HEK293 (cell line): Measurements from ENCODE around the gene ARHGAP32.

Experiments used
- CTCF ChIA-PET: fragments of 350-600 bp; formaldehyde crosslinking; extraction: SDS; loops from one replicate; lab custom pipeline; 2021; ENCODE audit warnings: antibody characterized with exemption; lab: Yijun Ruan, JAX
- POLR2A ChIA-PET: fragments of 300-600 bp; formaldehyde crosslinking; extraction: SDS; loops from one replicate; lab custom pipeline; 2020; ENCODE audit warnings: antibody characterized with exemption, inconsistent platforms; lab: Yijun Ruan, JAX
- H3K27ac ChIP-seq: fragments of 200-500 bp; sonication (Bioruptor generic); 2 replicates; pipeline ENCODE4 v1.5.1; 2014; ENCODE audit warnings: low read depth, low read length, control low read depth, inconsistent platforms; ENCODE audit errors: extremely low read depth
- H3K36me3 ChIP-seq, 2 experiments: fragments of 200-500 bp in 1 of 2; sonication (Bioruptor generic) in 1 of 2; 1 replicate in 1 of 2; 2 replicates in 1 of 2; pipeline ENCODE4 v1.5.1; 2014 to 2017; ENCODE audit warnings: inconsistent platforms in 2 of 2, low read length in 2 of 2; ENCODE audit not compliant: control insufficient read depth in 2 of 2, insufficient read depth in 1 of 2
- H3K4me1 ChIP-seq: fragments of 200-500 bp; sonication (Bioruptor generic); 2 replicates; pipeline ENCODE4 v1.5.1; 2014; ENCODE audit warnings: mild to moderate bottlenecking, low read length, inconsistent platforms; ENCODE audit not compliant: control insufficient read depth, insufficient read depth
- H3K4me3 ChIP-seq: 2 replicates; pipeline ENCODE4 v1.5.1; 2011; ENCODE audit warnings: low read depth, mild to moderate bottlenecking, control low read depth, low read length, moderate library complexity
- H3K9me3 ChIP-seq: fragments of 200-500 bp; sonication (Bioruptor generic); 2 replicates; pipeline ENCODE4 v1.5.1; 2014; ENCODE audit warnings: low read depth, low read length, inconsistent platforms; ENCODE audit not compliant: control insufficient read depth, insufficient read depth
- GFI1B ChIP-seq: fragments of 450-650 bp; formaldehyde crosslinking; IDR thresholded peaks from 2 replicates; pipeline ENCODE4 v1.5.1; 2016; ENCODE audit warnings: missing biosample characterization, missing genetic modification characterization
- HOXA7 ChIP-seq: sonication (generic); formaldehyde crosslinking; IDR thresholded peaks from 2 replicates; pipeline ENCODE4 v1.8.1; 2022; ENCODE audit warnings: missing genetic modification reagents, borderline replicate concordance
- KLF10 ChIP-seq: fragments of 450-650 bp; IDR thresholded peaks from 2 replicates; pipeline ENCODE4 v1.5.1; 2018; ENCODE audit warnings: missing biosample characterization, mild to moderate bottlenecking, missing genetic modification characterization
- PRDM4 ChIP-seq: fragments of 450-650 bp; formaldehyde crosslinking; IDR thresholded peaks from 2 replicates; pipeline ENCODE4 v1.5.1; 2017; ENCODE audit warnings: missing biosample characterization, missing genetic modification characterization
- REPIN1 ChIP-seq: fragments of 450-650 bp; formaldehyde crosslinking; IDR thresholded peaks from 2 replicates; pipeline ENCODE4 v1.5.1; 2017; ENCODE audit warnings: missing biosample characterization, missing genetic modification characterization, low read depth
- REST ChIP-seq: fragments of 450-650 bp; formaldehyde crosslinking; IDR thresholded peaks from 2 replicates; pipeline ENCODE4 v1.5.1; 2016; ENCODE audit warnings: missing biosample characterization, missing genetic modification characterization
- YY1 ChIP-seq: fragments of 450-650 bp; formaldehyde crosslinking; IDR thresholded peaks from 2 replicates; pipeline ENCODE4 v1.5.1; 2018; ENCODE audit warnings: missing biosample characterization, missing genetic modification characterization
- ZFP41 ChIP-seq: fragments of 450-650 bp; formaldehyde crosslinking; IDR thresholded peaks from 2 replicates; pipeline ENCODE4 v1.5.1; 2016; ENCODE audit warnings: missing biosample characterization, missing genetic modification characterization, borderline replicate concordance
- ZNF112 ChIP-seq: fragments of 450-650 bp; formaldehyde crosslinking; IDR thresholded peaks from 2 replicates; pipeline ENCODE4 v1.5.0; 2017; ENCODE audit warnings: missing biosample characterization, missing genetic modification characterization
- ZNF133 ChIP-seq: fragments of 450-650 bp; formaldehyde crosslinking; IDR thresholded peaks from 2 replicates; pipeline ENCODE4 v1.5.1; 2016; ENCODE audit warnings: missing biosample characterization, missing genetic modification characterization
- ZNF138 ChIP-seq: fragments of 450-650 bp; formaldehyde crosslinking; IDR thresholded peaks from 2 replicates; pipeline ENCODE4 v1.5.1; 2016; ENCODE audit warnings: missing biosample characterization, missing genetic modification characterization, borderline replicate concordance
- ZNF19 ChIP-seq: fragments of 450-650 bp; formaldehyde crosslinking; IDR thresholded peaks from 2 replicates; pipeline ENCODE4; 2016; ENCODE audit warnings: missing biosample characterization, missing genetic modification characterization, low read depth
- ZNF248 ChIP-seq: fragments of 450-650 bp; formaldehyde crosslinking; IDR thresholded peaks from 2 replicates; pipeline ENCODE4 v1.5.1; 2017; ENCODE audit warnings: missing biosample characterization, missing genetic modification characterization
- ZNF280C ChIP-seq: fragments of 450-650 bp; formaldehyde crosslinking; IDR thresholded peaks from 2 replicates; pipeline ENCODE4 v1.5.1; 2016; ENCODE audit warnings: missing biosample characterization, missing genetic modification characterization
- ZNF341 ChIP-seq: fragments of 450-650 bp; formaldehyde crosslinking; IDR thresholded peaks from 2 replicates; pipeline ENCODE4; 2016; ENCODE audit warnings: low read depth, missing biosample characterization, missing genetic modification characterization
- ZNF488 ChIP-seq: fragments of 450-650 bp; formaldehyde crosslinking; IDR thresholded peaks from 2 replicates; pipeline ENCODE4 v1.5.1; 2016; ENCODE audit warnings: missing biosample characterization, missing genetic modification characterization
- ZNF549 ChIP-seq: fragments of 450-650 bp; IDR thresholded peaks from 2 replicates; pipeline ENCODE4 v1.5.1; 2018; ENCODE audit warnings: missing biosample characterization, missing genetic modification characterization, mild to moderate bottlenecking, inconsistent platforms, moderate library complexity
- ZNF692 ChIP-seq: fragments of 450-650 bp; formaldehyde crosslinking; IDR thresholded peaks from 2 replicates; pipeline ENCODE4 v1.5.1; 2016; ENCODE audit warnings: missing biosample characterization, missing genetic modification characterization
- ZNF701 ChIP-seq: fragments of 450-650 bp; formaldehyde crosslinking; IDR thresholded peaks from 2 replicates; pipeline ENCODE4 v1.5.1; 2016; ENCODE audit warnings: missing biosample characterization, missing genetic modification characterization
- ZNF837 ChIP-seq: fragments of 450-650 bp; formaldehyde crosslinking; IDR thresholded peaks from 2 replicates; pipeline ENCODE4 v1.5.1; 2016; ENCODE audit warnings: missing biosample characterization, missing genetic modification characterization
- ZSCAN16 ChIP-seq: fragments of 450-650 bp; formaldehyde crosslinking; IDR thresholded peaks from 2 replicates; pipeline ENCODE4 v1.5.1; 2016; ENCODE audit warnings: missing biosample characterization, missing genetic modification characterization
- ZSCAN23 ChIP-seq: fragments of 450-650 bp; formaldehyde crosslinking; IDR thresholded peaks from 2 replicates; pipeline ENCODE4 v1.5.1; 2016; ENCODE audit warnings: missing biosample characterization, missing genetic modification characterization
- ZSCAN4 ChIP-seq: fragments of 450-650 bp; formaldehyde crosslinking; IDR thresholded peaks from 2 replicates; pipeline ENCODE4 v1.5.1; 2017; ENCODE audit warnings: missing biosample characterization, missing genetic modification characterization

The ARHGAP32 gene

GRCh38 chr11:129208863-129209262 is 16.7 kb upstream of the ARHGAP32 start:
- no peaks in the 10 kb centered on the region for H3K9me3 ChIP-seq
- no peaks in the 10 kb centered on the region for H3K36me3 ChIP-seq
- CTCF ChIA-PET: no interaction called here
- POLR2A ChIA-PET: interaction anchor here (0.8 kb wide), 1 partner anchor 152 kb away, joined by 3 read pairs; no protein-coding TSS in a partner anchor
- no peak overlapping the region for H3K4me3 ChIP-seq
- H3K4me1 ChIP-seq: peaks cover 12% of the 10 kb centered on the region; the same call in 1 of the 2 replicates
- TF ChIP-seq HOXA7 (CRISPR knock-in tag) (no peak), YY1 (tag by site-specific recombination) (no peak), REPIN1 (tag by site-specific recombination) (no peak), ZNF133 (tag by site-specific recombination) (no peak), ZNF837 (tag by site-specific recombination) (no peak), ZNF701 (tag by site-specific recombination) (no peak), PRDM4 (tag by site-specific recombination) (no peak), ZNF19 (tag by site-specific recombination) (no peak), ZNF280C (tag by site-specific recombination) (no peak), ZNF488 (tag by site-specific recombination) (no peak), ZNF112 (tag by site-specific recombination) (no peak), ZSCAN23 (tag by site-specific recombination) (no peak)
- TF ChIP-seq, all 188 proteins: peak for 0
- no peak overlapping the region for H3K27ac ChIP-seq

- CTCF ChIA-PET: interaction anchor here (0.7 kb wide), 1 partner anchor 562 kb away, joined by 3 read pairs; no protein-coding TSS in a partner anchor
- no peak overlapping the region for H3K27ac ChIP-seq
- no peaks in the 10 kb centered on the region for H3K36me3 ChIP-seq
- H3K4me1 ChIP-seq: peaks cover 4% of the 10 kb centered on the region; the same call in 1 of the 2 replicates
- POLR2A ChIA-PET: no interaction called here
- no peaks in the 10 kb centered on the region for H3K9me3 ChIP-seq
- H3K4me3 ChIP-seq: no peak overlapping the region
- no peak for TF ChIP-seq YY1 (tag by site-specific recombination)
- no peak for TF ChIP-seq ZSCAN4
- TF ChIP-seq ZNF138: no peak
- no peak for TF ChIP-seq REST
- TF ChIP-seq ZNF692 (tag by site-specific recombination): no peak
- no peak for TF ChIP-seq ZNF701 (tag by site-specific recombination)
- TF ChIP-seq KLF10: no peak
- no peak for TF ChIP-seq ZNF341 (tag by site-specific recombination)
- TF ChIP-seq ZFP41 (tag by site-specific recombination): no peak
- TF ChIP-seq ZSCAN16 (tag by site-specific recombination): no peak
- TF ChIP-seq ZNF549 (tag by site-specific recombination): no peak
- TF ChIP-seq ZNF248 (tag by site-specific recombination): no peak
- no peak for TF ChIP-seq GFI1B (tag by site-specific recombination)
Observed at GRCh38 chr11:129204150-129204838, 12.2 kb upstream of the ARHGAP32 start.
